Kidney epithelial cell (primary cell): ENCODE data around the gene CAPN11. TPM values are rescaled to one million over a fixed set of nuclear protein-coding genes. Genes with fewer than 3 reads are reported as not detected.

ENCODE experiments used
- DNase-seq: peaks from one replicate; pipeline ENCODE4 v3.0.0-alpha.2; 2010; ENCODE audit warnings: low read depth
- H3K27me3 ChIP-seq: 2 replicates; pipeline ENCODE4 v1.6.0; 2011; ENCODE audit warnings: low read length; ENCODE audit not compliant: control insufficient read depth, insufficient read depth
- H3K36me3 ChIP-seq: 2 replicates; pipeline ENCODE4 v1.5.1; 2011; ENCODE audit warnings: low read length; ENCODE audit not compliant: control insufficient read depth, insufficient read depth
- H3K4me3 ChIP-seq: 2 replicates; pipeline ENCODE4 v1.5.1; 2011; ENCODE audit warnings: low read depth, mild to moderate bottlenecking, control low read depth, low read length
- CTCF ChIP-seq: IDR thresholded peaks from 2 replicates; pipeline ENCODE4 v1.5.1; 2011; ENCODE audit warnings: mild to moderate bottlenecking, moderate library complexity, low read length, control low read depth, inconsistent platforms; ENCODE audit not compliant: insufficient read depth, poor library complexity, severe bottlenecking
- total RNA-seq: library from RNA; depleted of rRNA; stranded (reverse); fragments of >200 nt; gene quantifications from 2 replicates; pipeline ENCODE4 v1.2.3, GENCODE V29; 2015

The CAPN11 gene
- total RNA-seq, 1 donor from 2014 or later: not detected

- Histone ChIP-seq H3K4me3 (no peak overlapping the region), H3K27me3 (no peaks in the 10 kb centered on the region), H3K36me3 (no peaks in the 10 kb centered on the region)
- DNase-seq: no peak
- TF ChIP-seq CTCF: no peak
These were observed 37.8 kb upstream of the CAPN11 start for GRCh38 chr6:44120692-44121443.

DNA sequence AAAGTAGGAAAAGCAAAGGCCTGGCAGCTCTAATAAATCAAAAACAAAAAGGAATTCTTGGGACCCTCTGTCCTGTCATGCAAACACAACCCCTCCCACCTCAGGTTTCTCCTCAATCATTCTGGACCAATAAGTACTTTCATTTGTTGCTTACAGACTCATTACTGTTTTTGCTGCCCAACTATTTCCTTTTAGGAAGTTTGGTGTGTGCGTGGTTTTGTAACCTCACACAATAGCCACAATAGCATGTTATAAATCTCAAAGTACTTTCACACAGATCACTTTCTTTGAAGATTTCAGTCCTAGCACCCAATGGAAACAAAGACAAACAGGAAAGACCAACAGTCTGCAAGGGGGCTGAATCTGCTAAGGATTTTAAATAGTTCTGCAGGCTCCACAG, 35.8 kb upstream of the CAPN11 start:
- TF ChIP-seq CTCF: no peak
- Histone ChIP-seq H3K36me3 (no peaks in the 10 kb centered on the region), H3K4me3 (no peak overlapping the region), H3K27me3 (no peaks in the 10 kb centered on the region)
- no peak for DNase-seq

DNA sequence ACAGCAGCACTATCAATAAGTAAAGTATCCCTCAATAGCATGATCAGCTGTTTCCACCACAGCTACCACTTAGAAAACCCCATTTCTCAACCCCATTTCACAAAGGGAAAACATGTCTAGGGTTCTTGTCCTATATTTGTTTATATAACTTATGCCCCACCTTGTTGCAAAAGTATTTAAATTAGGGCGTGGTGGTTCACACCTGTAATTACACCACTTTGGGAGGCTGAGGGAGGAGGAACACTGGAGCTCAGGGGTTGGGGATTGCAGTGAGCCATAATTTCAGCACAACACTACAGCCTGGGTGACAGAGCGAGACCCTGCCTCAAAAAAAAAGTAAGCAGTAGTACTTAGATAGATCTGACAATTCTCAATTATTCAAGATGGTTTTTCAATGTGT, 35.1 kb upstream of the CAPN11 start:
- H3K27me3 ChIP-seq: no peaks in the 10 kb centered on the region
- TF ChIP-seq CTCF: no peak
- no peak overlapping the region for H3K4me3 ChIP-seq
- H3K36me3 ChIP-seq: no peaks in the 10 kb centered on the region
- no peak for DNase-seq

DNA sequence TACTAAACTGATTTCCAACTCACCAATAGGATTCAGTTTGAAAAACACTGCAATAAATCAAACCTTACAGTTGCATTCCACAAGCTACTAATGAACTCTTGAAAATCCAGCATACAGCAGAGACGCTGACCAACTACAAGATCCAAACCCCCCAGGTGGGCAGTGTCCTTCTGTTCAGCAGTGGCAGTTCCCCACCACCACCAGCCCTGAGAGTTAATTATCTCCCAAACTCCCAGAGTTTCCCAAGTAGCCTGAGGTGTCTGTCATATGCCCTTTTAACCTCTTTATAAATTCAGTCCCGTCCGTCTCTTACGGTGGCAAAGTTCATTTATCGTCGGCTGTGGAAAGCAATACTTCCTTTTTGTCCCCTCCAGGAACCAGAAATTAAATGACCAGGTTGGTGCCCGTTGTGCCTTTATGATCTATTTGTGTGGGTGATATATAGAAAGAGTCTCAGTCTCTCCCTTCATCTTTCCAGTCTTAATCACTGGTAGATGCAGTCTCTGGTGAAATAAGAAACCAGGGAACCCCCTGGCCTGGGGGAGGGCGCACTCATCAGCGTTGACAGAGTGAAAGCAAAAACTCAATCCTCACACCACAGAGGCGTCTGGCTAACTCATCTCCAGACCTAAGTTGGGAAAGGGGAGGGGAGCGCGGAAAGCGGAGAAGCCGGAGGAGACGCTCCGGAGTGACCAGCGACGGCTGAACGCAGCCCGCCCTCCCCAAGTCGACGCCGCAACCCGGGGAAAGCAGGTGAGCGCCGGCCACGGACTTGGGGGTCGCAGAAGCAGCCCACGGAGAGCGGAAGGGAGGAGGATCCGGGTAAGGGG, 32.1 kb upstream of the CAPN11 start:
- peak overlapping the region; percentile 77 for H3K4me3 ChIP-seq
- no peak for DNase-seq

GRCh38 chr6:44127186-44128019, 31.2 kb upstream of the CAPN11 start, which contains the start of the genes MRPL14 and TMEM63B:
TSS of gene MRPL14 (minus strand) at chr6:44127452. CDS start at chr6:44116611, 10,841 bp downstream.
TSS of gene TMEM63B (plus strand) at chr6:44127554. CDS start at chr6:44134585, 7,031 bp downstream.
- DNase-seq: no peak

More for the DNA sequence above, 32.1 kb upstream of the CAPN11 start:
- Histone ChIP-seq H3K36me3 (no peaks in the 10 kb centered on the region), H3K27me3 (no peaks in the 10 kb centered on the region)
- TF ChIP-seq CTCF: no peak

More at GRCh38 chr6:44127186-44128019, 31.2 kb upstream of the CAPN11 start, which contains the start of the genes MRPL14 and TMEM63B:
- TF ChIP-seq CTCF: no peak
- H3K27me3 ChIP-seq: no peaks in the 10 kb centered on the region
- peak within 1 kb of the TSS; percentile 89 for H3K4me3 ChIP-seq
- H3K36me3 ChIP-seq: no peaks in the 10 kb centered on the region
